IPS DF 6.9 (cell line): Measurements from ENCODE around the gene TMEM132A.
A peak's percentile ranks its signal among the peaks of the same experiment; 100 is the strongest.

Source experiments
- DNase-seq: peaks from one replicate; pipeline ENCODE4 v3.0.0-alpha.2; 2013; ENCODE audit warnings: low read depth, low spot score
- H3K27ac ChIP-seq: one replicate; pipeline ENCODE4 v1.5.1; 2013; ENCODE audit warnings: low read length, control low read depth
- H3K27me3 ChIP-seq: 2 replicates; pipeline ENCODE4 v1.6.1; 2013; ENCODE audit warnings: mild to moderate bottlenecking, low read length; ENCODE audit not compliant: control insufficient read depth, insufficient read depth
- H3K36me3 ChIP-seq: 2 replicates; pipeline ENCODE4 v1.6.1; 2013; ENCODE audit warnings: low read length; ENCODE audit not compliant: control insufficient read depth, insufficient read depth
- H3K4me1 ChIP-seq: 2 replicates; pipeline ENCODE4 v1.6.1; 2013; ENCODE audit warnings: low read length; ENCODE audit not compliant: control insufficient read depth, insufficient read depth
- H3K4me3 ChIP-seq: 2 replicates; pipeline ENCODE4 v1.5.1; 2013; ENCODE audit warnings: mild to moderate bottlenecking, low read length
- H3K9me3 ChIP-seq: 2 replicates; pipeline ENCODE4 v1.6.1; 2013; ENCODE audit warnings: low read length, inconsistent platforms; ENCODE audit not compliant: control insufficient read depth, insufficient read depth
- WGBS: extraction: QIAGEN DNeasy Blood & Tissue Kit; methylation state at CpG from one replicate; pipeline ENCODE4 v1.1.7; 2013; ENCODE audit warnings: mixed read lengths, missing lambda C conversion rate; ENCODE audit not compliant: insufficient read length, insufficient coverage; 5-methylcytosine and 5-hydroxymethylcytosine counted together

Gene TMEM132A

GRCh38 chr11:60924110-60924905 lies at the start of gene TMEM132A:
TMEM132A (plus strand) TSS chr11:60924460; CDS start chr11:60924634, 174 bp downstream.
- no peak within 1 kb of the TSS for H3K27ac ChIP-seq
- peaks cover 17% of the 10 kb centered on the region for H3K36me3 ChIP-seq
- DNase-seq, result peak; percentile 47
- no CpG with 5 or more reads among the region's 69 CpGs for WGBS
- H3K27me3 ChIP-seq, result no peaks in the 10 kb centered on the region
- peak within 1 kb of the TSS; percentile 76 for H3K4me3 ChIP-seq
- peaks cover 4% of the 10 kb centered on the region for H3K4me1 ChIP-seq
- H3K9me3 ChIP-seq, result no peaks in the 10 kb centered on the region

GRCh38 chr11:60875366-60876167 lies 48.7 kb upstream of the TMEM132A start:
- WGBS, result no CpG with 5 or more reads among the region's 7 CpGs
- no peak for DNase-seq
- no peaks in the 10 kb centered on the region; the same call in 1 of the 2 replicates for H3K4me1 ChIP-seq

GRCh38 chr11:60876168-60876485 lies 48.1 kb upstream of the TMEM132A start:
- H3K4me1 ChIP-seq, result no peaks in the 10 kb centered on the region; the same call in 1 of the 2 replicates
- H3K27me3 ChIP-seq, result no peaks in the 10 kb centered on the region
- DNase-seq, result no peak
- no peak overlapping the region for H3K27ac ChIP-seq
- H3K9me3 ChIP-seq, result no peaks in the 10 kb centered on the region
- H3K36me3 ChIP-seq, result no peaks in the 10 kb centered on the region
- no CpG with 5 or more reads among the region's 2 CpGs for WGBS
- H3K4me3 ChIP-seq, result no peak overlapping the region

More at GRCh38 chr11:60875366-60876167, 48.7 kb upstream of the TMEM132A start:
- H3K27me3 ChIP-seq, result no peaks in the 10 kb centered on the region
- H3K27ac ChIP-seq, result no peak overlapping the region
- H3K9me3 ChIP-seq, result no peaks in the 10 kb centered on the region
- H3K36me3 ChIP-seq, result no peaks in the 10 kb centered on the region
- H3K4me3 ChIP-seq, result no peak overlapping the region

GRCh38 chr11:60878245-60879101 lies 45.8 kb upstream of the TMEM132A start:
- no peak for DNase-seq
- Histone ChIP-seq H3K36me3 (no peaks in the 10 kb centered on the region), H3K4me3 (no peak overlapping the region), H3K27ac (no peak overlapping the region), H3K4me1 (no peaks in the 10 kb centered on the region), H3K9me3 (no peaks in the 10 kb centered on the region), H3K27me3 (no peaks in the 10 kb centered on the region)
- no CpG with 5 or more reads among the region's 5 CpGs for WGBS

- Histone ChIP-seq H3K27me3 (no peaks in the 10 kb centered on the region), H3K9me3 (no peaks in the 10 kb centered on the region), H3K27ac (no peak overlapping the region), H3K36me3 (no peaks in the 10 kb centered on the region), H3K4me1 (no peaks in the 10 kb centered on the region), H3K4me3 (no peak overlapping the region)
- no peak for DNase-seq
- no CpG with 5 or more reads among the region's 1 CpG for WGBS
Measured at GRCh38 chr11:60879104-60879503, 45.2 kb upstream of the TMEM132A start.

- no peaks in the 10 kb centered on the region for H3K36me3 ChIP-seq
- H3K9me3 ChIP-seq, result no peaks in the 10 kb centered on the region
- no peaks in the 10 kb centered on the region for H3K4me1 ChIP-seq
- H3K4me3 ChIP-seq, result no peak overlapping the region
- WGBS, result no CpG with 5 or more reads among the region's 5 CpGs
- no peak overlapping the region for H3K27ac ChIP-seq
- no peaks in the 10 kb centered on the region for H3K27me3 ChIP-seq
- DNase-seq, result no peak
Measured at GRCh38 chr11:60879971-60880588, 44.2 kb upstream of the TMEM132A start.

- Histone ChIP-seq H3K27me3 (no peaks in the 10 kb centered on the region), H3K4me3 (no peak overlapping the region), H3K4me1 (no peaks in the 10 kb centered on the region), H3K27ac (no peak overlapping the region), H3K36me3 (no peaks in the 10 kb centered on the region), H3K9me3 (no peaks in the 10 kb centered on the region)
- WGBS, result no CpG with 5 or more reads among the region's 8 CpGs
- no peak for DNase-seq
Measured at GRCh38 chr11:60880643-60881282, 43.5 kb upstream of the TMEM132A start.

- WGBS, result no CpG with 5 or more reads among the region's 5 CpGs
- H3K27me3 ChIP-seq, result no peaks in the 10 kb centered on the region
- no peak overlapping the region for H3K4me3 ChIP-seq
- no peaks in the 10 kb centered on the region for H3K4me1 ChIP-seq
- 0 out of 2 replicates have a peak, but pooled peaks cover 2% of the 10 kb centered on the region for H3K36me3 ChIP-seq
- DNase-seq, result peak; percentile 33
- H3K9me3 ChIP-seq, result no peaks in the 10 kb centered on the region
- H3K27ac ChIP-seq, result no peak overlapping the region
Measured at GRCh38 chr11:60887556-60887955, 36.7 kb upstream of the TMEM132A start.

GRCh38 chr11:60889869-60890311 lies 34.4 kb upstream of the TMEM132A start:
- WGBS, result no CpG with 5 or more reads among the region's 6 CpGs

More at GRCh38 chr11:60889869-60890311, 34.4 kb upstream of the TMEM132A start:
- no peak overlapping the region for H3K27ac ChIP-seq
- peaks cover 4% of the 10 kb centered on the region; the same call in 1 of the 2 replicates for H3K36me3 ChIP-seq
- no peak overlapping the region for H3K4me3 ChIP-seq
- H3K4me1 ChIP-seq, result no peaks in the 10 kb centered on the region
- DNase-seq, result no peak
- H3K27me3 ChIP-seq, result no peaks in the 10 kb centered on the region
- H3K9me3 ChIP-seq, result no peaks in the 10 kb centered on the region
